HCT116 (cell line): ENCODE data around the gene HSPB7. TPM values are rescaled to one million over a fixed set of nuclear protein-coding genes. Genes with fewer than 3 reads are reported as not detected.
"Not testable (repeated sequence)": the region's sequence is repeated elsewhere in the genome, so short reads cannot be mapped to it uniquely, and the experiment has no call there.

Source experiments
- ATAC-seq: fragments of 200-7000 bp; cut with Tn5 transposase; 2 replicates; pipeline ENCODE4 v1.9.1; 2020; ENCODE audit warnings: mild to moderate bottlenecking, moderate library complexity
- BruUV-seq: library from RNA; stranded (reverse); fragments of 400-500 nt; replicated peaks from 2 replicates; lab custom pipeline; 2021; lab: Mats Ljungman, UMichigan
- CTCF ChIA-PET: fragments of 300-600 bp; sonication (Branson Sonifier 250); formaldehyde crosslinking; loops from one replicate; lab custom pipeline; 2021; ENCODE audit warnings: antibody characterized with exemption; lab: Charles Lee
- POLR2A ChIA-PET: fragments of 300-600, 350-600 bp; sonication (Branson Sonifier 250); formaldehyde crosslinking; loops from one replicate; lab custom pipeline; 2021; ENCODE audit warnings: antibody characterized with exemption; lab: Charles Lee
- RAD21 ChIA-PET, 2 experiments: fragments of 300-600 bp; sonication (Branson Sonifier 250); formaldehyde crosslinking; loops; one replicate each; lab custom pipeline; 2023; ENCODE audit warnings: low total read pairs in 2 of 2; ENCODE audit not compliant: uncharacterized antibody in 2 of 2, unreplicated experiment in 2 of 2, low non-redundant PET in 1 of 2; lab: Charles Lee
- DNase-seq: peaks from one replicate; pipeline ENCODE4 v3.0.0-alpha.2; 2010; ENCODE audit warnings: low read depth, low spot score
- H2AFZ ChIP-seq: fragments of 200-600 bp; shearing (Covaris generic), sonication (generic); 2 replicates; pipeline ENCODE4 v1.6.1; 2017; ENCODE audit warnings: low read depth, mixed run types, mixed read lengths, antibody characterized with exemption, low read length; ENCODE audit not compliant: poor library complexity, severe bottlenecking
- H3K27ac ChIP-seq: 2 replicates; pipeline ENCODE4 v1.5.1; 2012; ENCODE audit warnings: low read depth, low read length
- H3K27me3 ChIP-seq: fragments of 200-600 bp; sonication (generic); 2 replicates; pipeline ENCODE4 v1.6.1; 2016; ENCODE audit warnings: mixed run types, low read length, mixed read lengths; ENCODE audit not compliant: insufficient read depth
- H3K36me3 ChIP-seq, 2 experiments: fragments of 200-500 bp in 1 of 2; fragments of 200-600 bp in 1 of 2; sonication (Bioruptor generic) in 1 of 2; sonication (generic) in 1 of 2; 2 replicates each; pipeline versions ENCODE4 v1.5.1 to v1.6.1; 2014 to 2016; ENCODE audit warnings: low read length in 2 of 2, inconsistent platforms in 1 of 2, mixed read lengths in 1 of 2, mixed run types in 1 of 2; ENCODE audit not compliant: insufficient read depth in 2 of 2, control insufficient read depth in 1 of 2
- H3K4me1 ChIP-seq, 2 experiments: fragments of 200-600 bp in 1 of 2; sonication (generic) in 1 of 2; 2 replicates each; pipeline versions ENCODE4 v1.5.1 to v1.6.1; 2012 to 2017; ENCODE audit warnings: low read length in 2 of 2, inconsistent platforms in 1 of 2, mild to moderate bottlenecking in 1 of 2, mixed read lengths in 1 of 2, mixed run types in 1 of 2, moderate library complexity in 1 of 2; ENCODE audit not compliant: insufficient read depth in 2 of 2, control insufficient read depth in 1 of 2
- H3K4me2 ChIP-seq: fragments of 200-600 bp; sonication (generic); 2 replicates; pipeline ENCODE4 v1.6.1; 2017; ENCODE audit warnings: mixed run types, low read length, mixed read lengths
- H3K4me3 ChIP-seq, 2 experiments: fragments of 200-600 bp in 1 of 2; sonication (generic) in 1 of 2; replicated peaks in 1 of 2; 2 replicates each; pipeline ENCODE4 v1.5.1; 2011 to 2016; ENCODE audit warnings: low read length in 2 of 2, control low read depth in 1 of 2, low read depth in 1 of 2, mild to moderate bottlenecking in 1 of 2, mixed read lengths in 1 of 2, mixed run types in 1 of 2
- H3K79me2 ChIP-seq: fragments of 200-600 bp; sonication (generic); 2 replicates; pipeline ENCODE4 v1.6.1; 2017; ENCODE audit warnings: mild to moderate bottlenecking, mixed run types, low read length, moderate library complexity, mixed read lengths; ENCODE audit not compliant: insufficient read depth
- H3K9ac ChIP-seq: fragments of 200-600 bp; sonication (generic); 2 replicates; pipeline ENCODE4 v1.6.1; 2016; ENCODE audit warnings: low read length, mixed read lengths
- H3K9me2 ChIP-seq: fragments of 200-600 bp; sonication (generic), shearing (Covaris generic); 2 replicates; pipeline ENCODE4 v1.6.1; 2017; ENCODE audit warnings: mixed run types, mild to moderate bottlenecking, moderate library complexity; ENCODE audit not compliant: insufficient read depth
- H3K9me3 ChIP-seq, 2 experiments: fragments of 200-500 bp in 1 of 2; fragments of 200-600 bp in 1 of 2; sonication (Bioruptor generic) in 1 of 2; sonication (generic) in 1 of 2; 2 replicates each; pipeline ENCODE4 v1.6.1; 2014 to 2017; ENCODE audit warnings: low read length in 2 of 2, mixed read lengths in 2 of 2, inconsistent platforms in 1 of 2, low read depth in 1 of 2, mild to moderate bottlenecking in 1 of 2, mixed run types in 1 of 2, moderate library complexity in 1 of 2; ENCODE audit not compliant: control insufficient read depth in 1 of 2, insufficient read depth in 1 of 2
- H4K20me1 ChIP-seq: fragments of 200-600 bp; sonication (generic), shearing (Covaris generic); 2 replicates; pipeline ENCODE4 v1.6.1; 2017; ENCODE audit warnings: mixed run types, mild to moderate bottlenecking, moderate library complexity; ENCODE audit not compliant: insufficient read depth
- CBX3 ChIP-seq: IDR thresholded peaks from 2 replicates; pipeline ENCODE4 v1.6.1; 2012; ENCODE audit warnings: low read depth
- CEBPB ChIP-seq: IDR thresholded peaks from 2 replicates; pipeline ENCODE4 v1.6.1; 2012; ENCODE audit warnings: low read depth
- EGR1 ChIP-seq: IDR thresholded peaks from 2 replicates; pipeline ENCODE4 v1.6.1; 2012; ENCODE audit warnings: low read depth
- ELF1 ChIP-seq: IDR thresholded peaks from 2 replicates; pipeline ENCODE4 v1.6.1; 2012; ENCODE audit warnings: low read depth, borderline replicate concordance
- EZH2 ChIP-seq: fragments of 200-600 bp; sonication (generic); IDR thresholded peaks from 2 replicates; pipeline ENCODE4 v1.6.1; 2017; ENCODE audit warnings: antibody characterized with exemption, mixed run types
- EZH2phosphoT487 ChIP-seq: fragments of 200-600 bp; IDR thresholded peaks from 2 replicates; pipeline ENCODE4 v1.6.1; 2018; ENCODE audit warnings: antibody characterized with exemption, borderline replicate concordance
- FOSL1 ChIP-seq: IDR thresholded peaks from 2 replicates; pipeline ENCODE4 v1.6.1; 2012; ENCODE audit warnings: low read depth
- POLR2A ChIP-seq: IDR thresholded peaks from 2 replicates; pipeline ENCODE4 v1.7.0; 2011; ENCODE audit warnings: borderline replicate concordance; ENCODE audit not compliant: insufficient read depth, insufficient read length; ENCODE audit errors: extremely low read depth
- POLR2AphosphoS5 ChIP-seq: IDR thresholded peaks from 2 replicates; pipeline ENCODE4 v1.6.1; 2011; ENCODE audit warnings: mild to moderate bottlenecking, low read depth, low read length, moderate library complexity
- RAD21 ChIP-seq: IDR thresholded peaks from 2 replicates; pipeline ENCODE4 v1.6.1; 2012; ENCODE audit warnings: low read depth, mild to moderate bottlenecking
- TCF7L2 ChIP-seq: IDR thresholded peaks from 2 replicates; pipeline ENCODE4 v1.7.0; 2011; ENCODE audit warnings: borderline replicate concordance, inconsistent platforms; ENCODE audit not compliant: insufficient read depth, insufficient read length; ENCODE audit errors: extremely low read depth
- ZFX ChIP-seq: fragments of 450-650 bp; IDR thresholded peaks from 2 replicates; pipeline ENCODE4 v1.6.1; 2017
- ZNF274 ChIP-seq: fragments of 200-500 bp; sonication (Bioruptor generic); IDR thresholded peaks from 2 replicates; pipeline ENCODE4 v1.6.1; 2014; ENCODE audit warnings: mild to moderate bottlenecking, low read depth, low read length, inconsistent platforms
- intact Hi-C: fragments of 100-400 bp; cut with micrococcal nuclease; formaldehyde crosslinking; loops from 2 replicates; pipeline ENCODE4 v1.10.0; 2022
- total RNA-seq: library from RNA; stranded (reverse); gene quantifications from one replicate; pipeline ENCODE4 v1.2.1, GENCODE V29; 2021; ENCODE audit not compliant: unreplicated experiment
- TF ChIP-seq, protein P1 (sequence below): IDR thresholded peaks from 2 replicates; pipeline ENCODE4 v1.6.1; 2011; ENCODE audit warnings: mild to moderate bottlenecking, low read length, moderate library complexity; ENCODE audit not compliant: insufficient replicate concordance; ENCODE audit errors: extremely low read depth
- TF ChIP-seq, protein P2 (sequence below): IDR thresholded peaks from 2 replicates; pipeline ENCODE4 v1.6.1; 2012; ENCODE audit warnings: low read depth
- TF ChIP-seq, protein P3 (sequence below): IDR thresholded peaks from 2 replicates; pipeline ENCODE4 v1.6.1; 2012

HSPB7 gene
- total RNA-seq, 1 experiment from 2014 or later, result 0.27 TPM

DNA sequence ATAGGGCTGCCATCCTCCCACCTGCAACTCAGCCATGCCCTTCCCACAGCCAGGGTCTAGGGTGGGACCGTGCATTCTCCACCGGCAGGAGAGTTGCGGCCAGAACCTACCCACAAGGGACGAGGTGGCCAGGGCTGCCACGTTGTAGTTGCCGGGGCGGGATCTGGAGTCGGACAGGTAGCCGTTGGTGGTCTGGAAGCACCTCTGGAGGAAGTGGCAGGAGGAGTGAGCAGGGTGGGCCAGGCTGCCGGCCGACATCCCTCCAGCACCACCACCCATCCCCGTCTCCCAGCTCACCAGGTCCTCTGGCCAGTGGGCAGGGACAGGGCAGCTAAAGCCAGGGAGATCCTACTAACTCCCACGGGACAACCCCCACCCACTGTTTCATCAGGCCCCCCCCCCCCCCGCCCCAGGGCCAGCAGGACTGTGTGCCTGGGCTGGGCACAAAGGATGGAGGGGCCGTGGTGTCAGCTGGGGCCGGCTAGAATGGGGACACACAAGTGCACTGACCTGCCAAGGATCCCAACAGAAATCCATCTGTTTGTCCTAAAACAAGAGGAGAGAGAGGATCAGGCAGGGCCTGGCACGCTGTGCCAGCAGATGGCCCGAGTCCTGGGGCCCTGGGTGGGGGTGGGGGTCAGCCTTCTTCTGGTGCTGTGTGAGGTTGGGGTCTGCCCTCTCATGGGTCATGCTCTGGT lies 44.3 kb upstream of the HSPB7 start:
- H3K4me2 ChIP-seq, POLR2A ChIA-PET, H4K20me1 ChIP-seq, H3K79me2 ChIP-seq, H3K4me1 ChIP-seq, H3K27ac ChIP-seq, ATAC-seq, H3K9me3 ChIP-seq, H3K36me3 ChIP-seq, CTCF ChIA-PET, H3K27me3 ChIP-seq, RAD21 ChIA-PET, H2AFZ ChIP-seq, H3K9ac ChIP-seq, DNase-seq, H3K4me3 ChIP-seq, BruUV-seq, H3K9me2 ChIP-seq, intact Hi-C loops: not testable (repeated sequence)

DNA sequence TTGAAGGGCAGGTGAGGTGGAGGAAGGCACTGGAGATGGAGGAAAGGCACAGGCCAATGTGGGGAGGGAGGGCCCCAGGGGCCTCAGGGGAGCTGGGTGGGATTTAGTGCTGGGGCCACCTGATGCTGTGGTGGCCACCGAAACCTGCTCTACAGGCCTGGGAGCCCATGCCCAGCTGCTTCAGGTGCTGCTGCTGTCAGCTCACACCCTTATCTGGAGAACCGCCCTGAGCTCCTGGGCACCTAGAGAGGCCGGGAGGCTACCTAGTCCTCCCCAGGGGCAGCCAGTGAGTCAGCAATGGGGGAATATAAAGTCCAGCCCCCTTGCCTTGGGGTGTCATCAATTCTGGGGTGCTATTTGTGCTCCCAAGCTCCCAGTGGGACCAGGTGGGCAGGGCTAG lies 43.4 kb upstream of the HSPB7 start:
- DNase-seq (no peak), ATAC-seq (no peak)
- Histone ChIP-seq H3K36me3 (no peaks in the 10 kb centered on the region), H3K9me3 (no peaks in the 10 kb centered on the region), H3K9me2 (no peaks in the 10 kb centered on the region), H4K20me1 (no peaks in the 10 kb centered on the region), H3K9ac (no peak overlapping the region), H3K27ac (no peak overlapping the region), H2AFZ (no peak overlapping the region), H3K27me3 (no peaks in the 10 kb centered on the region), H3K4me3 (no peak overlapping the region), H3K4me2 (no peak overlapping the region), H3K4me1 (peaks cover under 1 to 3% of the 10 kb centered on the region in 2 experiments; a peak in 2 of 4 replicates), H3K79me2 (no peaks in the 10 kb centered on the region)
- RAD21 ChIA-PET, result no interaction called here
- BruUV-seq, result no TSS peak
- intact Hi-C loops, result no loop called here
- CTCF ChIA-PET, result no interaction called here
- POLR2A ChIA-PET, result no interaction called here
- TF ChIP-seq ZFX (no peak), EZH2phosphoT487 (no peak), FOSL1 (no peak), EZH2 (no peak), CBX3 (no peak), POLR2A (no peak), CEBPB (no peak), ZNF274 (no peak), ELF1 (no peak), TCF7L2 (no peak), EGR1 (no peak), RAD21 (no peak), POLR2AphosphoS5 (no peak)
- TF ChIP-seq, protein P1, sequence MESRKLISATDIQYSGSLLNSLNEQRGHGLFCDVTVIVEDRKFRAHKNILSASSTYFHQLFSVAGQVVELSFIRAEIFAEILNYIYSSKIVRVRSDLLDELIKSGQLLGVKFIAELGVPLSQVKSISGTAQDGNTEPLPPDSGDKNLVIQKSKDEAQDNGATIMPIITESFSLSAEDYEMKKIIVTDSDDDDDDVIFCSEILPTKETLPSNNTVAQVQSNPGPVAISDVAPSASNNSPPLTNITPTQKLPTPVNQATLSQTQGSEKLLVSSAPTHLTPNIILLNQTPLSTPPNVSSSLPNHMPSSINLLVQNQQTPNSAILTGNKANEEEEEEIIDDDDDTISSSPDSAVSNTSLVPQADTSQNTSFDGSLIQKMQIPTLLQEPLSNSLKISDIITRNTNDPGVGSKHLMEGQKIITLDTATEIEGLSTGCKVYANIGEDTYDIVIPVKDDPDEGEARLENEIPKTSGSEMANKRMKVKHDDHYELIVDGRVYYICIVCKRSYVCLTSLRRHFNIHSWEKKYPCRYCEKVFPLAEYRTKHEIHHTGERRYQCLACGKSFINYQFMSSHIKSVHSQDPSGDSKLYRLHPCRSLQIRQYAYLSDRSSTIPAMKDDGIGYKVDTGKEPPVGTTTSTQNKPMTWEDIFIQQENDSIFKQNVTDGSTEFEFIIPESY, result no peak
- TF ChIP-seq, protein P2, sequence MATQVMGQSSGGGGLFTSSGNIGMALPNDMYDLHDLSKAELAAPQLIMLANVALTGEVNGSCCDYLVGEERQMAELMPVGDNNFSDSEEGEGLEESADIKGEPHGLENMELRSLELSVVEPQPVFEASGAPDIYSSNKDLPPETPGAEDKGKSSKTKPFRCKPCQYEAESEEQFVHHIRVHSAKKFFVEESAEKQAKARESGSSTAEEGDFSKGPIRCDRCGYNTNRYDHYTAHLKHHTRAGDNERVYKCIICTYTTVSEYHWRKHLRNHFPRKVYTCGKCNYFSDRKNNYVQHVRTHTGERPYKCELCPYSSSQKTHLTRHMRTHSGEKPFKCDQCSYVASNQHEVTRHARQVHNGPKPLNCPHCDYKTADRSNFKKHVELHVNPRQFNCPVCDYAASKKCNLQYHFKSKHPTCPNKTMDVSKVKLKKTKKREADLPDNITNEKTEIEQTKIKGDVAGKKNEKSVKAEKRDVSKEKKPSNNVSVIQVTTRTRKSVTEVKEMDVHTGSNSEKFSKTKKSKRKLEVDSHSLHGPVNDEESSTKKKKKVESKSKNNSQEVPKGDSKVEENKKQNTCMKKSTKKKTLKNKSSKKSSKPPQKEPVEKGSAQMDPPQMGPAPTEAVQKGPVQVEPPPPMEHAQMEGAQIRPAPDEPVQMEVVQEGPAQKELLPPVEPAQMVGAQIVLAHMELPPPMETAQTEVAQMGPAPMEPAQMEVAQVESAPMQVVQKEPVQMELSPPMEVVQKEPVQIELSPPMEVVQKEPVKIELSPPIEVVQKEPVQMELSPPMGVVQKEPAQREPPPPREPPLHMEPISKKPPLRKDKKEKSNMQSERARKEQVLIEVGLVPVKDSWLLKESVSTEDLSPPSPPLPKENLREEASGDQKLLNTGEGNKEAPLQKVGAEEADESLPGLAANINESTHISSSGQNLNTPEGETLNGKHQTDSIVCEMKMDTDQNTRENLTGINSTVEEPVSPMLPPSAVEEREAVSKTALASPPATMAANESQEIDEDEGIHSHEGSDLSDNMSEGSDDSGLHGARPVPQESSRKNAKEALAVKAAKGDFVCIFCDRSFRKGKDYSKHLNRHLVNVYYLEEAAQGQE, result no peak
- TF ChIP-seq, protein P3, sequence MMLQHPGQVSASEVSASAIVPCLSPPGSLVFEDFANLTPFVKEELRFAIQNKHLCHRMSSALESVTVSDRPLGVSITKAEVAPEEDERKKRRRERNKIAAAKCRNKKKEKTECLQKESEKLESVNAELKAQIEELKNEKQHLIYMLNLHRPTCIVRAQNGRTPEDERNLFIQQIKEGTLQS, result no peak
